ENCODE measurements around the gene CYP3A7.
"Not testable (repeated sequence)": the region's sequence is repeated elsewhere in the genome, so short reads cannot be mapped to it uniquely, and the experiment has no call there.

CYP3A7 gene

GRCh38 chr7:99709838-99710578 lies 25.0 kb downstream of the CYP3A7 start:
- in situ Hi-C loops (cut with MboI; ENCODE audit: low sequenced_read_pairs) = no loop called here

DNA sequence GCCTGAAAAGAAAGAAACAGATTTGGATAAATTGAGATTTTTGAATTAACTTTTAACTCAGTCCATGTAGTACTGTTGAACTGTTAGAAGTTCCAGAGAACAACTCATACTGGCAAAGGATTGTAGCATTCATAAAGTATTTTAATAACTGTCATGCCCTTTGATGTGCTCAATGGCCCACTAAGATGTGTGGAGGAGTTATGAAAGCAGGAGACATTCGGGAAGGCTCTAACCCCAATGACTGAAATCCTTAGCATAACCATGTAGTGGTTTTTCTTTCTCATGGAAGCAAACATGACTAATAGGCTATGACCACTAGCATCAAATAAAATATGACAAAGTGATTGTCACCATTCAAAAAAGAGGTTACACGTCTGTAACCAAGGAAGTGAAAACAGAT lies 25.7 kb downstream of the CYP3A7 start:
- in situ Hi-C loops (cut with MboI; ENCODE audit: low sequenced_read_pairs) = no loop called here

- in situ Hi-C loops (cut with MboI; ENCODE audit: low sequenced_read_pairs) = no loop called here
These were observed 27.9 kb downstream of the CYP3A7 start for GRCh38 chr7:99707096-99707495.

DNA sequence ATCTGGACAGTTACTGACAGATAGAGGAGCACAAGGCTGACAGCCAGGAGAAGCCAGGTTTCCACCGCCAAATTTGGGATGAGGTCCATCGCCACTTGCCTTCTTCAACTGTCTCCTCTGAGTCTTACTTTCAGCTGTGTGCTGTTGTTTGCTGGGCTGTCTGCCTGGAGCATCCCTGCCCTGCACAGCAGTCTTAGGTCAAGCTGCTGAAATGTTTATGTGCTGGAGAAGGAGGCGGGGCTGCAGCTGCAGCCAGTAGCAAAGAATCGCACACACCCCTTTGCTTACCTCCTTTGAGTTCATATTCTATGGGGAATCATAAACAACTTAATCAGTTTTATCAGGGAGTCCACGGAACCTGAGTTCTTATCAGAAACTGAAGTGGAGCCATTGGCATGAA lies 35.0 kb downstream of the CYP3A7 start:
- in situ Hi-C loops (cut with MboI; ENCODE audit: low sequenced_read_pairs) = no loop called here

DNA sequence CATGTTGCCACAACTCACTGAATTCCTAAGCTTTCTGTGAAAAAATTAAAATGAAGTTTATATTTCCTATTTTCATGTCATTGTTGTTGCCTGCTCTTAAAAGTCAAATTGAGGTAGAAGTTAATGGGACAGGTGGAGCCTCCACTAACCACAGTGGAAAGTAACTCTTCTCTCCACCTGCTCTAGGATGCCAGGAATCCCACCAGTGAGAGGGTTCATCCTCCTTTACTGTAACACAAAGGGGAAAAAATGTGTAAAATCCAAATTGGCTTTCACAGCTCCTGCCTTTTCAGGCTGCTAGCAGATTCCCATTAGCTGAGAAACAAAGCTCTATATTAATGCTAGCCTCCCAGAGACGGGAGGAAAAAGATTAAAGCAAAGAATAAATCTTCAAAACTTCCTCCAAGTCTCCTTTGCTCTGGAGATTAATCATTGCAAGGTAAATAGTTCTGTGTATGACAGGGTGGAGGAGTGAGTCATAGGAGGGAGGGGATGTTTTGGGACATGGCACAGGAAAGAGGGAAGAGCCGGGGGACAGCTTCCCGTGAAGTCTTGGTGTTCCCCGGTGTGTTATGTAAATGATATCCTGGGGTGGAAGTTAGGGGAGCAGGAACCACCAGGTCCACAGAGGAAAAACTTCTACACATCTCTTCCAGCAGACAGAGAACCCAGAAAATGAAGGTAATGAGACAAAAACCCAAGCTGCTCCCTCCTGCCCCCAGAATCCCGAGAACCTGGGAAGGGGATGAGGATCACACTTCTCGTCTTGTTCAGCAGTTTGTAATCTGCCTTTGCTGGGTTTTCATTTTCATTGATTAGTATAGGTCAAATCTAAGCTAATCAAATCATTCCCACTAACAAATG lies 35.9 kb downstream of the CYP3A7 start:
- in situ Hi-C loops (cut with MboI; ENCODE audit: low sequenced_read_pairs) = not testable (repeated sequence)

DNA sequence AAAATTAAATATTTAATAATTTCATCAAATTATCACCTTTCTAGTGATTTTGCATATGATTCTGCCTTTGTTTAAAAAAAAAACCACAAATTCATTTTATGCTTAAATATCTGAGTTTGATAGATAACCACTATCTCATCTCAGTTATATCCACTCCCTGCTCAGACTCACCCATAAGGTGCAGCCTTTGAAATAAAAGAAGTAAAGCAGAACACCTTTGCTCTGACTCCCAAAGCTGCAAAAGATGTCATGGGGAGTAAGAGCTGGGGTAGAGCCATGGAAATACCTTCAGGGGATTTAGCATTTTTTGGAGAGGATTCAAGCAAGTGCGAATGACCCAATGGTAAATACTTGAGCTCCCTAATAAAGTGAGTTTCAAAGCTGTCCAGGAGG lies 40.1 kb downstream of the CYP3A7 start:
- in situ Hi-C loops (cut with MboI; ENCODE audit: low sequenced_read_pairs) = no loop called here

DNA sequence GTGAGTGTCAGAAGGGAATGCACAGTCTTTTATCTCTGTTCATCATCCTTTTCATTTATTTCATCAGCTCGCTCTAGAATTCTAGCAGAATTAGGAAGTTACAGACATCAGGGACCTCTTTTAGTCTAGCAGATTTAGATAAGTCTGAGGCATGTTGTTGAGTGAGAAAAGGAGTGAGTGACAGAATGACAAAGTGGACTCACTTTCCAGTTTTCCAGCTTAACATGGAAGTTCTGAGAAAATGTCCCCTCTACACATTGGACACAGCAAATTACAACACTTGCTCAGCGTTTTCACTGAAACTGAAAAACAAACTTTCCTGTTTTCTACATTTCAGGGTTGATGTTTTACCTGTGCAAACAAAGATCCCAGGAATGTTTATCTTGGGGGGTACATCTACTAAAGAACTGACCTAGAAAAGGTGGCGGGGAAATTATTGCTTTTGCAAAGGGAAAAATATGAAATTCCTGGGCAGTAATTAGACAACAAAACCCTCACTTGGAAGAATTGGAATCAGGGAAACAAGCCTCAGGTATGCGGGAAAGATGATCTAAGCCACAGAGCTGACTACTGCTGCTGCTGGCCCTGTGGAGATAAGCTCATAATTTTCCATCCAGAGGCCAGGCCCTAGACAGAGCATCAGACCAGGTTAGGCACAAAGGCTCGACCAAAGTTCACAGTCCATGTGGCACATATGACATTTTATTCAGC lies 40.6 kb downstream of the CYP3A7 start:
- in situ Hi-C loops (cut with MboI; ENCODE audit: low sequenced_read_pairs) = no loop called here

DNA sequence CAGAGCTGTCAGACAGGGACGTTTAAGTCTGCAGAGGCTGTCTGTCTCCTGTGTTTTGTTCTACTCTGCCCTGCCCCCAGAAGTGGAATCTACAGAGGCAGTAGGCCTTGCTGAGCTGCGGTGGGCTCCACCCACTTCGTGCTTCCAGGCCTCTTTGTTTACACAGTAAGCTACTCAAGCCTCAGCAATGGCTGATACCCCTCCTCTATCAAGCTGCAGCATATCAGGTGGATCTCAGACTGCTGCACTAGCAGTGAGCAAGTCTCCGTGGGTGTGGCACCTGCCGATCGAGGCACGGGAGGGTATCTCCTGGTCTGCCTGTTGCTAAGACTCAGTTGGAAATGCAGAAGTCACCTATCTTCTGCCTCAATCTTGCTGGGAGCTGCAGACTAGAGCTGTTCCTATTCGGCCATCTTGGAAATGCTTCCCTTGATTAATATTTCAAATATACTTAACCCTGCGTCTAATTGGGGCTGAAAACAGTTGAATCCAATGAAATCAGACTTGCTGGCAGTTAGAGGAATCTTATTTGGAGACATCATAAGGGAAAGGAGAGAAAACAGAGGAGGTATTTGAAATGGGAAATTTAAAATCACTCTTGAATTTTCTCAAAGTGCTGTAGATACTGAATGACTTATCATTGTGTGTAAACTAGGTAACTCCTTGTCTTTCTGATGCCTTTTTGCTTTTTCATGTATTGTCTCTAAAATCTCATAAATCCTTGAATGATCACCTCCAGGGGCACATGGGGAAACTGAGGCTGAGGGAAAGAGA lies 41.4 kb downstream of the CYP3A7 start:
- in situ Hi-C loops (cut with MboI; ENCODE audit: low sequenced_read_pairs) = no loop called here

DNA sequence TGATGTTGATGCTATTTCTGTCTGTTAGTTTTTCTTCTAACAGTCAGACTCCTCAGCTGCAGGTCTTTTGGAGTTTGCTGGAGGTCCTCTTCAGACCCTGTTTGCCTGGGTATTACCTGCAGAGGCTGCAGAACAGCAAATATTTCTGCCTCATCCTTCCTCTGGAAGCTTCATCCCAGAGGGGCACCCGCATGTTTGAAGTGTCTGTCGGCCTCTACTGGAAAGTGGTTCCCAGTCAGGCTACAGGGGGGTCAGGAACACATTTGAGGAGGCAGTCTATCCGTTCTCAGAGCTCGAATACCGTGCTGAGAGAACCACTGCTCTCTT lies 41.9 kb downstream of the CYP3A7 start:
- in situ Hi-C loops (cut with MboI; ENCODE audit: low sequenced_read_pairs) = no loop called here

GRCh38 chr7:99692563-99692962 lies 42.4 kb downstream of the CYP3A7 start:
- in situ Hi-C loops (cut with MboI; ENCODE audit: low sequenced_read_pairs) = not testable (repeated sequence)

DNA sequence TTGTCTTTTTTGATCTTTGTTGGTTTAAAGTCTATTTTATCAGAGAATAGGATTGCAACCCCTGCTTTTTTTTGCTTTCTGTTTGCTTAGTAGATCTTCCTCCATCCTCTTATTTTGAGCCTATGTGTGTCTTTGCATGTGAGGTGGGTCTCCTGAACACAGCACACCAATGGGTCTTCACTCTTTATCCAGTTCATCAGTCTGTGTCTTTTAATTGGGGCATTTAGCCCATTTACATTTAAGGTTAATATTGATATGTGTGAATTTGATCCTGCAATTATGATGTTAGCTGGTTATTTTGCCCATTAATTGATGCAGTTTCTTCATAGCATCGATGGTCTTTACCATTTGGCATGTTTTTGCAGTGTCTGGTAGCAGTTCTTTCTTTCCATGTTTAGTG lies 43.3 kb downstream of the CYP3A7 start:
- in situ Hi-C loops (cut with MboI; ENCODE audit: low sequenced_read_pairs) = not testable (repeated sequence)

GRCh38 chr7:99690918-99691317 lies 44.1 kb downstream of the CYP3A7 start:
- in situ Hi-C loops (cut with MboI; ENCODE audit: low sequenced_read_pairs) = not testable (repeated sequence)

- in situ Hi-C loops (cut with MboI; ENCODE audit: low sequenced_read_pairs) = not testable (repeated sequence)
These were observed 49.0 kb downstream of the CYP3A7 start for GRCh38 chr7:99685871-99686608.

- in situ Hi-C loops (cut with MboI; ENCODE audit: low sequenced_read_pairs) = no loop called here
These were observed 49.8 kb downstream of the CYP3A7 start for GRCh38 chr7:99685129-99685758.

- in situ Hi-C loops (cut with MboI; ENCODE audit: low sequenced_read_pairs) = no loop called here
These were observed 55.4 kb downstream of the CYP3A7 start, which contains the start of gene CYP3A5 for GRCh38 chr7:99679400-99680191. TSS of gene CYP3A5 (minus strand) at chr7:99679996. CDS start at chr7:99679896, 100 bp downstream.

GRCh38 chr7:99679032-99679399 lies 56.0 kb downstream of the CYP3A7 start:
- in situ Hi-C loops (cut with MboI; ENCODE audit: low sequenced_read_pairs) = no loop called here

DNA sequence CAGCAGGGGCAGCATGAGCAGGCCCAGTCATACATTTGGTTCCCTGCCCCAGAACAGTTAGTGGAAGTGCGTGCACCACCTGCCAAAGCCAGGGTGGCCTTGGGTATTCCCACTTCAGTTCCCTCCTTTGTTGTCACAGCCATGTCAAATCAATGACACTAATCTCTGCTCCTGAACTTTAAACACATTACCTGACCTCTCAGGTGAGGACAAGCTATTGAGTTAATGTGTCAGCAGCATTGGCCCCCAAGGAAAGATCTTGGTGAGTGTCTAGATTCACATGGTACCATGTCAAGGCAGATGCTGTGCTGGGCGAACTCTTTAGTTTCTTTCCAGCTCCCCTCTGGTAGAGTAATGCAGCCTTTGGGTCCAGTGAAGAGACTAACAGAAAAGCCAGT lies 57.3 kb downstream of the CYP3A7 start:
- in situ Hi-C loops (cut with MboI; ENCODE audit: low sequenced_read_pairs) = no loop called here

GRCh38 chr7:99677013-99677647 lies 57.9 kb downstream of the CYP3A7 start:
- in situ Hi-C loops (cut with MboI; ENCODE audit: low sequenced_read_pairs) = no loop called here
